HepG2 (cell line): ENCODE measurements around the gene CXCL17. TPM values are rescaled to one million over a fixed set of nuclear protein-coding genes. Genes with fewer than 3 reads are reported as not detected.

Experiments used
- BHLHE40 ChIP-seq: IDR thresholded peaks from 2 replicates; pipeline ENCODE4 v1.6.1; 2011; ENCODE audit warnings: low read length, improper control_type of control experiment
- CEBPB ChIP-seq: IDR thresholded peaks from 2 replicates; pipeline ENCODE4 v1.6.1; 2011; ENCODE audit warnings: low read depth, low read length, improper control_type of control experiment, borderline replicate concordance
- ERF ChIP-seq: IDR thresholded peaks from 2 replicates; pipeline ENCODE4 v1.6.1; 2018; ENCODE audit warnings: missing biosample characterization, missing genetic modification reagents
- GATAD1 ChIP-seq: IDR thresholded peaks from 2 replicates; pipeline ENCODE4 v1.6.1; 2016; ENCODE audit warnings: missing genetic modification reagents, missing compliant biosample characterization
- HNF4A ChIP-seq: sonication (generic); formaldehyde crosslinking; IDR thresholded peaks from 2 replicates; pipeline ENCODE4 v1.4.0; 2020; ENCODE audit warnings: missing genetic modification reagents
- PAXIP1 ChIP-seq: sonication (generic); formaldehyde crosslinking; conservative IDR thresholded peaks from 2 replicates; pipeline ENCODE4 v1.4.0; 2020; ENCODE audit warnings: mild to moderate bottlenecking, missing genetic modification reagents, moderate library complexity
- RARA ChIP-seq: IDR thresholded peaks from 2 replicates; pipeline ENCODE4 v1.6.1; 2016; ENCODE audit warnings: missing genetic modification reagents, missing compliant biosample characterization
- REXO4 ChIP-seq: sonication (generic); formaldehyde crosslinking; IDR thresholded peaks from 2 replicates; pipeline ENCODE4 v1.8.0; 2022; ENCODE audit warnings: missing genetic modification reagents, mild to moderate bottlenecking, borderline replicate concordance
- RXRB ChIP-seq: IDR thresholded peaks from 2 replicates; pipeline ENCODE4 v1.6.1; 2016; ENCODE audit warnings: borderline replicate concordance, missing genetic modification reagents, missing compliant biosample characterization
- SSRP1 ChIP-seq: IDR thresholded peaks from 2 replicates; pipeline ENCODE4 v1.6.1; 2016; ENCODE audit warnings: control low read depth
- ZBTB26 ChIP-seq: IDR thresholded peaks from 2 replicates; pipeline ENCODE4 v1.6.1; 2016; ENCODE audit warnings: missing compliant biosample characterization, missing genetic modification reagents, borderline replicate concordance
- ZBTB39 ChIP-seq: sonication (generic); formaldehyde crosslinking; IDR thresholded peaks from 2 replicates; pipeline ENCODE4 v1.5.0; 2020; ENCODE audit warnings: missing genetic modification reagents
- ZMAT3 ChIP-seq: sonication (generic); formaldehyde crosslinking; conservative IDR thresholded peaks from 2 replicates; pipeline ENCODE4 v1.7.0; 2021; ENCODE audit warnings: missing genetic modification reagents
- ZNF232 ChIP-seq: sonication (generic); formaldehyde crosslinking; IDR thresholded peaks from 2 replicates; pipeline ENCODE4 v1.4.0; 2020; ENCODE audit warnings: missing genetic modification reagents, borderline replicate concordance
- ZNF460 ChIP-seq: sonication (generic); formaldehyde crosslinking; IDR thresholded peaks from 2 replicates; pipeline ENCODE4 v1.5.1; 2020; ENCODE audit warnings: missing genetic modification reagents, mild to moderate bottlenecking, borderline replicate concordance
- ZNF570 ChIP-seq: sonication (generic); formaldehyde crosslinking; IDR thresholded peaks from 2 replicates; pipeline ENCODE4 v1.4.0; 2020; ENCODE audit warnings: mild to moderate bottlenecking, missing genetic modification reagents, borderline replicate concordance
- ZNF691 ChIP-seq: sonication (generic); formaldehyde crosslinking; IDR thresholded peaks from 2 replicates; pipeline ENCODE4 v1.4.0; 2020; ENCODE audit warnings: missing genetic modification reagents, low read depth, mild to moderate bottlenecking, borderline replicate concordance
- ZSCAN5A ChIP-seq: sonication (generic); formaldehyde crosslinking; IDR thresholded peaks from 2 replicates; pipeline ENCODE4 v1.8.0; 2022; ENCODE audit warnings: mild to moderate bottlenecking, missing genetic modification reagents, borderline replicate concordance
- polyA plus RNA-seq, 8 experiments: library from polyadenylated mRNA; depleted of rRNA in 3 of 8; stranded (reverse) in 7 of 8; unstranded in 1 of 8; fragments of >200 nt; fragmentation: Illumina TruSeq in 4 of 8; extraction: Trizol in 4 of 8; gene quantifications; 2 replicates each; pipeline versions ENCODE4 v1.2.1 to v1.2.3, GENCODE V29; 2011 to 2016; ENCODE audit warnings: low read depth in 4 of 8, missing spikeins in 1 of 8, mixed read lengths in 1 of 8; ENCODE audit not compliant: insufficient read depth in 1 of 8
- total RNA-seq, 5 experiments: library from RNA; depleted of rRNA; stranded (reverse); fragments of >200 nt; fragmentation: Illumina TruSeq; extraction: Trizol; gene quantifications; 2 replicates each; pipeline ENCODE4 v1.2.3, GENCODE V29; 2016; ENCODE audit warnings: low read depth in 1 of 5

CXCL17 gene
- total and polyA plus RNA-seq, 2 of the 13 experiments (the other 11 are each of a cell fraction or from before 2014, with no cell fraction given): 0.12 TPM; not detected in 1

GRCh38 chr19:42436006-42436405 is 6.7 kb downstream of the CXCL17 start (continued):
- peak; percentile 32; the same call in 1 of the 2 replicates for TF ChIP-seq PAXIP1
- no peak for TF ChIP-seq ZSCAN5A (CRISPR knock-in tag)
- TF ChIP-seq REXO4: no peak
- TF ChIP-seq ZMAT3 (CRISPR knock-in tag): no peak
- peak; percentile 23; the same call in 1 of the 2 replicates for TF ChIP-seq RXRB (CRISPR knock-in tag)
- TF ChIP-seq RARA (CRISPR knock-in tag): 0 out of 2 replicates have a peak, but pooled peaks have one; percentile 32
- TF ChIP-seq SSRP1: no peak
- TF ChIP-seq ZNF232 (CRISPR knock-in tag): no peak
- no peak for TF ChIP-seq ZNF570 (CRISPR knock-in tag)
- no peak for TF ChIP-seq ZBTB39 (CRISPR knock-in tag)
- TF ChIP-seq CEBPB: peak; percentile 80
- no peak for TF ChIP-seq GATAD1 (CRISPR knock-in tag)
- TF ChIP-seq HNF4A (CRISPR knock-in tag): 0 out of 2 replicates have a peak, but pooled peaks have one; percentile 7
- 0 out of 2 replicates have a peak, but pooled peaks have one; percentile 16 for TF ChIP-seq ERF
- no peak for TF ChIP-seq ZBTB26 (CRISPR knock-in tag)
- TF ChIP-seq ZNF691 (CRISPR knock-in tag): no peak
- TF ChIP-seq ZNF460 (CRISPR knock-in tag): no peak
- TF ChIP-seq BHLHE40: no peak
